ENCODE results near the gene ADGRG6. TPM values are rescaled to one million over a fixed set of nuclear protein-coding genes. Genes with fewer than 3 reads are reported as not detected.

Gene ADGRG6
- total and polyA plus RNA-seq, 2 donors (not counting 3 experiments of a cell fraction or from before 2014, with no cell fraction given), result 99.3 to 166 TPM

GRCh38 chr6:142474531-142475289 lies 172.9 kb downstream of the ADGRG6 start:
- Histone ChIP-seq H3K4me2 (ENCODE audit: insufficient read depth, low read length) (peak overlapping the region; percentile 23), H2AFZ (ENCODE audit: low read depth, low read length) (peak overlapping the region; percentile 86), H3K27ac (ENCODE audit: insufficient read depth, low read depth, low read length) (peak overlapping the region; percentile 1), H3K36me3 (ENCODE audit: control insufficient read depth in 2 of 2, extremely low read depth in 1 of 2, insufficient read depth in 2 of 2, low read length in 2 of 2) (no peaks in the 10 kb centered on the region), H3K4me3 (replicated peaks in 1 of 3; ENCODE audit: insufficient read depth in 1 of 3, low read depth in 1 of 3, low read length in 3 of 3) (no peak overlapping the region), H3K79me2 (ENCODE audit: control insufficient read depth, insufficient read depth, low read length) (no peaks in the 10 kb centered on the region), H3K9ac (replicated peaks; ENCODE audit: extremely low read depth, insufficient read depth, low read length) (no peak overlapping the region), H3K27me3 (ENCODE audit: control insufficient read depth in 2 of 2, insufficient read depth in 2 of 2, low read length in 2 of 2) (peaks cover 0 to 2% of the 10 kb centered on the region in 2 experiments), H3K9me3 (replicated peaks; ENCODE audit: control insufficient read depth, insufficient read depth, low read length) (no peaks in the 10 kb centered on the region), H4K20me1 (replicated peaks; ENCODE audit: control insufficient read depth, extremely low read depth, insufficient read depth, low read length) (no peaks in the 10 kb centered on the region), H3K9me1 (replicated peaks; ENCODE audit: control insufficient read depth, extremely low read depth, insufficient read depth, low read length) (no peaks in the 10 kb centered on the region), H3K4me1 (ENCODE audit: control insufficient read depth, extremely low read depth, insufficient read depth, low read length) (peaks cover 2% of the 10 kb centered on the region)
- intact Hi-C loops (cut with micrococcal nuclease), result loop anchor here (1.0 to 10.0 kb wide), 9 partner anchors 64 to 953 kb away; partner anchors contain the start of genes HIVEP2, NMBR and VTA1
- DNase-seq (ENCODE audit: low read depth, low spot score) (peak; percentile 71), FAIRE-seq (peak; percentile 72)
- POLR2A ChIA-PET, result no interaction called here
- dilution Hi-C loops (cut with MboI; ENCODE audit: extremely low pct_ligation_motif_present, low sequenced_read_pairs), result no loop called here
- CTCF ChIA-PET, result interaction anchor here (0.6 to 4.4 kb wide), 73 partner anchors 9 to 1628 kb away, joined by 3 to 74 read pairs (median 4); partner anchors contain the start of genes ADAT2, NMBR, PEX3 and VTA1
- TF ChIP-seq MYC (IDR thresholded peaks at IDR 0.05; ENCODE audit: low read depth, low read length) (no peak), CTCF (IDR thresholded peaks at IDR 0.05; ENCODE audit: extremely low read depth in 1 of 2, insufficient read depth in 1 of 2, low read depth in 1 of 2, low read length in 2 of 2) (peak; percentile 41 to 43), POLR2A (IDR thresholded peaks at IDR 0.05; ENCODE audit: low read depth, low read length) (no peak), GATA2 (IDR thresholded peaks at IDR 0.05; ENCODE audit: insufficient read depth, insufficient read length, low read depth, low read length) (no peak), JUN (IDR thresholded peaks at IDR 0.05; ENCODE audit: borderline replicate concordance, insufficient read depth, insufficient read length, low read depth) (no peak), POLR2AphosphoS5 (IDR thresholded peaks at IDR 0.05; ENCODE audit: insufficient read depth, low read depth, low read length) (no peak)
- no TSS peak for BruUV-seq (replicated peaks)

Measured in endothelial cell of umbilical vein (primary cell).